NCI-H2029 (cell line): Measurements from ENCODE around the gene RALB.

ENCODE experiments used
- DNase-seq: peaks from one replicate; lab custom pipeline; 2025; lab: John Stamatoyannopoulos, UW

Gene RALB

GRCh38 chr2:120252225-120253020 lies at the start of gene RALB:
RALB (plus strand) TSS chr2:120252852; CDS start chr2:120278665, 25,813 bp downstream.
- DNase-seq = peak; percentile 97

DNA sequence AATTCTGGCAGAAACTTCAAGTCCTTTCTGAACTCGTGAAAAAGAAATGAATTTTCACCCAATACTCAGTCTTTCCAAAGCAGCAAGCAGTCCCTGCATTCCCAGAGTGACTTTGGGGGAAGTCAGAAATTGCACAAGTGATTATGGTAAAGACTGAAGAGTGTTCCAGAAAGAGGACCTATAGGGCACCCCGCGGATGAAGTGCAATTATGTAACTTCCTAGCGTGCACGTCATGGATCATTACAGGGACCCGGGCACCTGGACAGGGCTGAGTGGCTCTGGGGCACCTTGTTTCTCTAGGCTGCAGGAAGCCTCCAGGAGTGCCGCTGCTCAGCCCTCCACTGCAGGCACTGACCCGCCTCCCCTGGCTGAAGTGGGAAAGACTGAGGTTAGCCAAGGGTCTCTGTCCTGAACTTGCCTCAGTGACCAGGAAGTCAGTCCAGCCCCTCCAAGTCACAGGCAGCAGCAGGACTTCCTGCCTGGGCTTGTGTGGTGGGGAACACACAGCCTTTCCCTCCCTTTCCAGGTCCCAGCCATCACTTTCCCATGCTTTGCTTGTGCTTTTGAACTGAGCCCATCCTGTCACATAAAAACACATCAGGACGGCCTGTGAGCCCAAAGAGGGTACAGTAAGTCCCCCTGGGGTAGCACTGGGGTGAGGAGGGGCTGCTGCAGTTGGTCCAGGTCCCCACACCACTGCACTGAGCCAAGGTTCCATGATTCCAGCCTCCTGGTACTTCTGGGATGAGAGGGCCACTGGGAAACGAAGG lies 49.2 kb upstream of the RALB start:
- DNase-seq = no peak

DNA sequence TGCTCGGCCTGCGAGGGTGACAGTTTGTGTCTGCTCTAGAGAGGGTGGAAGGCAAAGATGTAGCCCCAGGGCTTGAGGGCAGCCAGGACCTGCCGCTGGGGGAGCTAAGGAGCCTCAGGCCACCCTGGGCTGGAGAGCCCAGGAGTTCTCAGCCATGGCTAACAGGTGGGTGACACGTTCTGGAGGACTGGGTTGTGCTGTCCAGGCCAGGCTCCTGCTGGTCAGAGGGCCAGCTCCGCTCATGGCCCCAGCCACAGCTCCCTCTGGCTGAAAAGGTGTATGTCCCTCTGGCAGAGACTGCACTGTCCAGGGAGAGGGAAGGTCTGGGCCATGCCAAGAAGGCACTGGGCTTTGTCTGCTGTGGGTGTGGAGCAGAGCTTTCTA lies 48.6 kb upstream of the RALB start:
- DNase-seq = no peak

GRCh38 chr2:120204417-120204816 lies 48.2 kb upstream of the RALB start:
- DNase-seq = no peak

GRCh38 chr2:120204945-120205670 lies 47.5 kb upstream of the RALB start:
- no peak for DNase-seq

DNA sequence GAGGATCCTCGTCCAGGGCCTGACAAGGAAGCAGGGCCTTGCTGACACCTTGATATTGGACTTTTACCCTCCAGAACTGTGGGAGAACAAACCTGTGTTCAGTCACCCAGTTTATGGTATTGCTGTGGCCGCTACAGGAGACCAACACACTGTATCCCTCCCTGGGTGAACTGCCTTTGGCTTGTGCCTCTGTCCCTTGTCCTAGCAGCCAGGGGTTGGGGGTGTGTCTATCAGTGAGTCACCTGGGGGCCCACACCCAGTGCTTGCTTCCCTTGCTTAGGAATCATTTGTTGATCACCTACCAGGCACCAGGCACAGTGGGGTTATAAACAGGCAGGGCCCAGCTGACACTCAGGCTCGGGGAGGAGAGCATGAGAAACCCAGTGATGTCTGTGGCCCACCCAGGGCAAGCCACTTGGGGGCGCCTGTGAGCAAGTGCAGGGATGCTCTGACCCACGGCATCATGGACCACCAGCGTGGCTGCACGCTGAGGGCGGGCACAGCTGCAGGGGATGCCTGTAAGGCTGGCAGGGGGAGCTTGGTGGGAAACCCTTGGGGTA lies 46.5 kb upstream of the RALB start:
- DNase-seq = no peak

DNA sequence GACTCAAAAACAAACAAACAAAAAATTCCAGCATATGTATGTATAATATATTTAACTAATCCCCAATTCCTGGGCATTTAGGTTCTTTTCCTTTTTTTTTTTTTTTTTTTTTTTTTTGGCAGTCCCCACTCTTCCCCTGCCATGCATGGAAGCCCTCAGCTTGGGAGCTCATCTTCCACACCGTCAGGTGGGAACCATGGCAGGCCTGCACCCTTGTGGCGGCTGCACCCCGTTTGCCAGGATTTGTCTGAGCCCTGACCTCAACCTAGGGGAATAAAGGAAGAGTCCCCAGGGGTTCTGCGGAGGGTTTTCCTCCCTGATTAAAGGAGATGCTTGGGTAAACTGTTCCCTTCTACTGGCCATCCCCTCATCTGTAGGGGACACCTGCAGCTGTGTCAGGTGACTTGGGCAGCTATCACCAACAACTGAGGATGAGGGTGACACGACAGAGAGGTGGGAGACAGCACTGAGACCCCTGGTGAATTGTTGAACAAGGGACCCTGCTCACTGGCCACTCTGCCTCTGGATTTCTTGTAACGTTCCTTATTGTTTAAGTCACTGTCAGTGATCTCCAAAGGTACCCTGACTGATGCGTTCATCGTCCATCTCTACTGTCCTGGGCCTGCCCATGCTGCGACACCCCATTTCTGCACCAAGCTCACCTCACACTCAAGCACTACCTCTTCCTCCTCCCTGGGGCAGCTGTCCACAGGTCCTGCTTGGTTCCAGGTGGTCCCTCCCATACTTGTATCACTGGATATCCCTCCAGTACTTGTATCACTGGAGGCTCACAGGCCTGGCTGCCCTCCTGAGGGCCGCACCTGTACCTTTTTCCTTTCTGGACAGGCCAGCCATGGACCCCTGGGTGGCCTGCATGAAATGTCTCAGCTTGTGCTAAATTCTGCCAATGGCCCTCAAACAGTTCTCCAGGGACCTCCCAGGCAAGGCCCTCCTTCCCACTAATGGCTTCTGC lies 44.0 kb upstream of the RALB start:
- DNase-seq = no peak

GRCh38 chr2:120209427-120210269 lies 43.0 kb upstream of the RALB start:
- no peak for DNase-seq

DNA sequence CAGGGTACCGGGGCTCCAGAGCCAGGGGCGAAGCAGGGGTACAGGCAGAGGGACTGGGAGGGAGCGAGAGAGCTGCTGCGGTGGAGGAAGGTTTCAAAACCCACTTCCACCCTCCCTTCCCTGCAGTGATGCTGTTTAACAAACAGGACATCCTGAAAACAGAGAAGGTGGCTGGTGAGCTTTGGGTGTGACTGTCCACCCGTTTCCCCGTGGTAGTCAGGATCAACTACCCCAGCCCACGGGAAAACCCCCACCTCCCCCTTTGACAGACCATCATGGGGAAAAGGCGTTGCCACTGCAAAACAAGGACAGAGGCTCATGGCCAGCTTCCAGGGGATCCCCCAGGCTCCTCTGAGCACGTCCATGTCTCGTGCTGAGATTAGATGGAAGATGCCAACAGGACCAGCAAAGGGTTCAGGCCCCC lies 42.4 kb upstream of the RALB start:
- no peak for DNase-seq

DNA sequence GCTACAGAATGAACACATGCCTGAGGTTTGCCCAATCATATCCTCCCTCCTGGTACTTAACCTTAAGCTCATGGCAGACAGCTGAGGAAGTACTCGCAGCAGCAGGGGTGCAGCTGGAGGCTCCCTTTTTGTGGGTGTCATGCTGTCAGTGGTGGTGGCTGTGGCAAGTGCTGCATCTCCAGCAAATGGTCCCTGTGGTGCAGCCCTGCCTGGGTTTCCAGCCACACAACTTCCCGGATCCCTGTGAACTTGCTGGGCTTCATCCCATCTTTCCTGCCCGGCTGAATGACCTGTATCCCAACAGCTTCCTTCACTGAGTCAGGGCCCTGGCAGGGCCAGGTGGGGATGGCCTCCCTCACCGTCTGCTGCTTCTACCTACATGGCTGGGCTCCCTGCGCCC lies 34.5 kb upstream of the RALB start:
- no peak for DNase-seq

DNA sequence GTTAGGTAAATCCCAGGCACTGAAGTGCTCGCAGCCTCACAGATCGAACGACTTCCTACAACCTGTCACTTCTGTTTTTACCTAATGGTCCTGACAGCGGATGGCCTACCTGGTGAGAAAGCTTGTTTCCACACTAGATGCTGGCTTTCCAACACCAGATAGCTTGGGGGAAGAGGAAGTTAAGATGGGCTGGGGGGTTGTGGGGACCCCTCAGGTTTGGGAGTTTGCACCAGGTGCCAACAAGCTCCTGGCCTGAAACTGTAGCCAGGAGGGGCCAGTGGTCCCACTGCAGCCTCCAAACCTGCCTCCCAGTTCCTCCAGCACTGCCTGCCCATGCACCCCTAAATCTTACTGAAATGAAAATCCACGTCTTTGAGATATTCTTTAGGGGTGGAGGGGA lies 33.4 kb upstream of the RALB start:
- DNase-seq = no peak

DNA sequence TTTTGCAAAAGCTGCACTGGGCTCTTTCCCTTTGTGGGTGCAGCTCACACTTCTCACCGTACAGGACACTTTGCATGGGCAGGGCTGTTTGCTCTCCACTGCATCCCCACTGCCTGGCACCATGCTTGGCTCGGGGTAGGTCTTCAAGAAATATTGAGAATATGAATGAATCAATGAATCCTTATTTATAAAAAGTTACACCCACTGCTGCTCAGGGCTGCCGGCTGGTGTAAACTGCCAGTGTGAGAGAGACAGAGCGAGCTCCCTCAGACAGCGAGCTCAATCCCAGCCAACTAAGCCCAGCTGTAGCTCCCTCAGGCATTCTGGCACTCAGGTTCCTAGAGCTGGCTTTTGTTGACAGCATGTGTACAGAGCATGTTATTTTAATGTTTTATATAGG lies 32.9 kb upstream of the RALB start:
- DNase-seq = no peak

- no peak for DNase-seq
Measured at GRCh38 chr2:120220756-120221155, 31.9 kb upstream of the RALB start.

DNA sequence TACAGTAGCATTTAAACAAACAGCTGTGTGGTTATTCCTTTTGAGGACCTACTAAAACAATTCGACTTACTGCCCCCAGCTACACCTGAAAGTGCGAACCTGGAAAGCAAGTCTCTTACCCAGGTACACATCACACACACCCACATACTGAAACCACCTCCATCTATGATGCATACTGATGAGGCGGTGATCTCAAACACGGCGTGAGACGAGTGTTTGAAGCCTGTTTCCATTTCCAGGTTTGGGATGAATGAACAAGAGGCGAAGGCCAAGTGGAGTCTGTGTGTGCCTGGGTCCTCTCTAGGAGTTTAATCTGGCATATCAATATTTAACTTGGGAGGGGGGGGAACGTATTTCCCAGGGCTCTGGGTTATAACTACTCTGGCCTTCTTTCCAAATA lies 31.0 kb upstream of the RALB start:
- no peak for DNase-seq

- DNase-seq = no peak
Measured at GRCh38 chr2:120222186-120223033, 30.2 kb upstream of the RALB start.

DNA sequence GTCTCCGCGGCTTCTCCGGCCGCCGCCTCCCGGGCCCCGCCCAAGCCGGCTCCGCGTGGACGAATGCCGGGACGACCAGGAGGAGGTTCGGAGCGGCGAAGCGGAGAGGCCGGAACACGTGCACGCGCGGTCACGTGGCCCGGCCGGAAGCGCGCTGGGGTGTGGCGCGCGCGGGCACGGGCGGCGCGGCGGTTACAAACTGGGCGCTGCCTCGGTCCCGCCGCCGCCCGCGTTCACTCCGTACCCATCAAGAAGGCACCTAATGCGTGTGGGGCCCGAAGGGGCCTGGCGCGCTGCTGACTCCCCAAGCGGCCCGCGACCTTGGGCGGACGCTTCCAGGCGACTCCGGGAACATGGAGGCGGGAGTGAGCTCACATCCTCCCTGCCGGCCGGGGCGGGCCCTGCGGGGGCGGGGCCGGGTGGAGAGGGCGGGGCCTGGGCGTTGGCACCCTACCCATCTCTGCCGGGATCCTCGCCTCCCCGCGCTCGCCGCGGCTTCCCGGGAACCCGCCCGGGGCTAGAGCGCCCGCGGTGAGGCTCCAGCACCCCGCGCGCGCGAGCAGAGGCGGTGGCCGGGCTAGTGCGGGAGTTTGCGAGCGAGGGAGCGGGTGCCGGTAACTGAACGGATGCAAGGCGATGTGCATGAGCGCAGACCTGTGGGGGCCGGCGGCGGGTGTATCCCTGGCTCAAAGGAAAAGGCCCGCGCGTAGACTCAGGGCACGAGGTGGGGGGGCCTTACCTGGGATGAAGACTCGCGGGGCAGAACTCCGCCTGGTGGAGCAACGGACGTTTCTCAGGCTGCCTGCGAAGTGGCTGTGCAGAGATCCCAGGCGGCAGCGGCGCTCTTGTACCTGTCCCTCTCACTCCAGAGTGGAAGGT lies 29.4 kb upstream of the RALB start, which contains the start of gene TMEM185B:
TSS of gene TMEM185B (minus strand) at position 367 of the 879 bp plus-strand sequence. CDS start 424 bp downstream, outside the sequence.
- peak; percentile 83 for DNase-seq

- DNase-seq = peak; percentile 27
Measured at GRCh38 chr2:120224256-120224655, 28.4 kb upstream of the RALB start.
